ENCODE results near the gene EYA4. TPM values are rescaled to one million over a fixed set of nuclear protein-coding genes. Genes with fewer than 3 reads are reported as not detected.

The EYA4 gene
- total and polyA plus RNA-seq, 2 donors (not counting 1 experiment from before 2014, with no cell fraction given) = 4.6 to 38.0 TPM

DNA sequence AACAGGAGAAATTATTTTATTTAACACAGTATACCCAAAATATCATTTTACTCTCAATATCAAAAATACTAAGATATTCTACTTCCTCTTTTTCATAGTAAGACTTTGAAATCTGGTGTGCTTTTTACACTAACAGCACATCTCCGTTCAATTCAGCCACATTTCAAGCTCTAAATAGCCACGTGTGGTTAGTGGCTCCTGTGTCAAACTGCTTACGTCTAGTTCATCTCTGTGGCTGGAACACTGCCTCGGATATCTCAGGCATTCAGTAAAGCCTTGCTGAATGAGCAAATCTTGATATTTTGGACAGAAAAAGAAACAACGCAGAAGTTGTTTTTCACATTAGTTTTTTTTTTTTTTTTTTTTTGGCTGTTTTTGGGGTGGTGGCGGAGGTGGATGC lies 136.1 kb downstream of the EYA4 start:
- H3K9me3 ChIP-seq (ENCODE audit: control insufficient read depth, insufficient read depth, low read depth, low read length) = no peaks in the 10 kb centered on the region
- no peaks in the 10 kb centered on the region for H4K20me1 ChIP-seq (ENCODE audit: control insufficient read depth, extremely low read depth, insufficient read depth, low read length)
- no peak overlapping the region for H3K4me3 ChIP-seq (replicated peaks in 1 of 4; ENCODE audit: control extremely low read depth in 1 of 4, insufficient read depth in 1 of 4, low read depth in 3 of 4, low read length in 4 of 4)
- no peak for TF ChIP-seq EZH2 (IDR thresholded peaks at IDR 0.05; ENCODE audit: low read length, missing control alignments)
- TF ChIP-seq, protein P1, sequence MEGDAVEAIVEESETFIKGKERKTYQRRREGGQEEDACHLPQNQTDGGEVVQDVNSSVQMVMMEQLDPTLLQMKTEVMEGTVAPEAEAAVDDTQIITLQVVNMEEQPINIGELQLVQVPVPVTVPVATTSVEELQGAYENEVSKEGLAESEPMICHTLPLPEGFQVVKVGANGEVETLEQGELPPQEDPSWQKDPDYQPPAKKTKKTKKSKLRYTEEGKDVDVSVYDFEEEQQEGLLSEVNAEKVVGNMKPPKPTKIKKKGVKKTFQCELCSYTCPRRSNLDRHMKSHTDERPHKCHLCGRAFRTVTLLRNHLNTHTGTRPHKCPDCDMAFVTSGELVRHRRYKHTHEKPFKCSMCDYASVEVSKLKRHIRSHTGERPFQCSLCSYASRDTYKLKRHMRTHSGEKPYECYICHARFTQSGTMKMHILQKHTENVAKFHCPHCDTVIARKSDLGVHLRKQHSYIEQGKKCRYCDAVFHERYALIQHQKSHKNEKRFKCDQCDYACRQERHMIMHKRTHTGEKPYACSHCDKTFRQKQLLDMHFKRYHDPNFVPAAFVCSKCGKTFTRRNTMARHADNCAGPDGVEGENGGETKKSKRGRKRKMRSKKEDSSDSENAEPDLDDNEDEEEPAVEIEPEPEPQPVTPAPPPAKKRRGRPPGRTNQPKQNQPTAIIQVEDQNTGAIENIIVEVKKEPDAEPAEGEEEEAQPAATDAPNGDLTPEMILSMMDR (conservative IDR thresholded peaks at IDR 0.05 in 1 of 2, IDR thresholded peaks at IDR 0.05 in 1 of 2; ENCODE audit: low read depth in 1 of 2, low read length in 2 of 2) = no peak
- H3K9ac ChIP-seq (ENCODE audit: insufficient read depth, low read length) = no peak overlapping the region
- no peaks in the 10 kb centered on the region for H3K27me3 ChIP-seq (ENCODE audit: control insufficient read depth, insufficient read depth, low read length)
- no peaks in the 10 kb centered on the region for H3K4me1 ChIP-seq (ENCODE audit: control insufficient read depth, extremely low read depth, insufficient read depth, low read length)
- H2AFZ ChIP-seq (ENCODE audit: low read length) = no peak overlapping the region
- no peak overlapping the region for H3K4me2 ChIP-seq (ENCODE audit: extremely low read depth, insufficient read depth, low read length)
- H3K79me2 ChIP-seq (ENCODE audit: control insufficient read depth, insufficient read depth, low read length) = no peaks in the 10 kb centered on the region
- no peaks in the 10 kb centered on the region for H3K36me3 ChIP-seq (ENCODE audit: control insufficient read depth, insufficient read depth, low read length)
- no peak for DNase-seq (ENCODE audit: low read depth in 2 of 2)
- no peak overlapping the region for H3K27ac ChIP-seq (ENCODE audit: insufficient read depth, low read length)

DNA sequence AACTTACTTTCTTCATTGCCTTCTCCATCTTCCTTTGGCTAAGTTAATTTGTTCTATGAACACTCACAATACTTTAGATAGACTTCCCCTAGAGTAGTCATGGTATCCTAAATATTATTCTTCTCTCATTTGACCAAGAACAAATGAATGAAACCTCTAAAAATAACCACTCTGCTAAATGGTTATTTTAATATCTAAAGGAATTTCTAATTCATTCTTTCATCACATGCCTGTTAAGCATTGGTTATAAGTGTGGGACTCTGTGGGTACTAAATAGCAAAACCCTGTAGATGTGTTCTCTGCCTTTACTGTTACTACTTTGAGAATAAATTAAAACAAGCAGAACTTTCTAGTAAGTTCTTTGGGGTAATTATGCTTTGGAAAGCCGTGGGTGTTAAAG lies 138.9 kb downstream of the EYA4 start:
- TF ChIP-seq, protein P1 (conservative IDR thresholded peaks at IDR 0.05 in 1 of 2, IDR thresholded peaks at IDR 0.05 in 1 of 2; ENCODE audit: low read depth in 1 of 2, low read length in 2 of 2) = no peak
- no peak for TF ChIP-seq EZH2 (IDR thresholded peaks at IDR 0.05; ENCODE audit: low read length, missing control alignments)
- Histone ChIP-seq H3K9me3 (ENCODE audit: control insufficient read depth, insufficient read depth, low read depth, low read length) (no peaks in the 10 kb centered on the region), H3K79me2 (ENCODE audit: control insufficient read depth, insufficient read depth, low read length) (no peaks in the 10 kb centered on the region), H3K4me2 (ENCODE audit: extremely low read depth, insufficient read depth, low read length) (no peak overlapping the region), H3K27ac (ENCODE audit: insufficient read depth, low read length) (no peak overlapping the region), H2AFZ (ENCODE audit: low read length) (no peak overlapping the region), H4K20me1 (ENCODE audit: control insufficient read depth, extremely low read depth, insufficient read depth, low read length) (no peaks in the 10 kb centered on the region), H3K4me1 (ENCODE audit: control insufficient read depth, extremely low read depth, insufficient read depth, low read length) (no peaks in the 10 kb centered on the region), H3K9ac (ENCODE audit: insufficient read depth, low read length) (no peak overlapping the region), H3K36me3 (ENCODE audit: control insufficient read depth, insufficient read depth, low read length) (no peaks in the 10 kb centered on the region), H3K27me3 (ENCODE audit: control insufficient read depth, insufficient read depth, low read length) (no peaks in the 10 kb centered on the region), H3K4me3 (replicated peaks in 1 of 4; ENCODE audit: control extremely low read depth in 1 of 4, insufficient read depth in 1 of 4, low read depth in 3 of 4, low read length in 4 of 4) (no peak overlapping the region)
- DNase-seq (ENCODE audit: low read depth in 2 of 2) = no peak

DNA sequence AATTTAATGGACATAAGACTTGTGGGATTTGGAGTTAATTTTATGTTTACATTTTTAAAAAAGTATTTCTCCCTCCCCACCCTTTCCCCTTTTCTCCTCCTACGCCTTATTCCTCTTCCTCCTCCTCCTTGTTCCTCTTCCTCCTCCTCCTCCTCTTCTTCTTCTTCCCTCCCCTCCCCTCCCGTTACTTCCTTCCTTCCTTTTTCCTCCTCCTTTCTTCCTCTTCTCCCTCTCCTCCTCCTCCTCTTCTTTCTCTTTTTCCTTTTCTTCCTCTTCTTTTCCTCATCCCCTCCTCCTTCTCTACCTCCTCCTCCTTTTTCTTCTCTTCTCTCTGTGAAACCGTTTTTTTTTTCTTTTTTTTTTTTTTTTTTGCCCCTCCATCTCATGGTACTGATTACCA lies 139.6 kb downstream of the EYA4 start:
- TF ChIP-seq EZH2 (IDR thresholded peaks at IDR 0.05; ENCODE audit: low read length, missing control alignments) = no peak
- TF ChIP-seq, protein P1 (conservative IDR thresholded peaks at IDR 0.05 in 1 of 2, IDR thresholded peaks at IDR 0.05 in 1 of 2; ENCODE audit: low read depth in 1 of 2, low read length in 2 of 2) = no peak
- DNase-seq (ENCODE audit: low read depth in 2 of 2) = no peak
- H2AFZ ChIP-seq (ENCODE audit: low read length) = no peak overlapping the region

More for the DNA sequence above, 139.6 kb downstream of the EYA4 start:
- no peaks in the 10 kb centered on the region for H3K4me1 ChIP-seq (ENCODE audit: control insufficient read depth, extremely low read depth, insufficient read depth, low read length)
- H3K79me2 ChIP-seq (ENCODE audit: control insufficient read depth, insufficient read depth, low read length) = no peaks in the 10 kb centered on the region
- no peaks in the 10 kb centered on the region for H3K27me3 ChIP-seq (ENCODE audit: control insufficient read depth, insufficient read depth, low read length)
- H3K4me2 ChIP-seq (ENCODE audit: extremely low read depth, insufficient read depth, low read length) = no peak overlapping the region
- H3K9ac ChIP-seq (ENCODE audit: insufficient read depth, low read length) = no peak overlapping the region
- no peaks in the 10 kb centered on the region for H4K20me1 ChIP-seq (ENCODE audit: control insufficient read depth, extremely low read depth, insufficient read depth, low read length)
- no peaks in the 10 kb centered on the region for H3K36me3 ChIP-seq (ENCODE audit: control insufficient read depth, insufficient read depth, low read length)
- H3K9me3 ChIP-seq (ENCODE audit: control insufficient read depth, insufficient read depth, low read depth, low read length) = no peaks in the 10 kb centered on the region
- no peak overlapping the region for H3K27ac ChIP-seq (ENCODE audit: insufficient read depth, low read length)
- no peak overlapping the region for H3K4me3 ChIP-seq (replicated peaks in 1 of 4; ENCODE audit: control extremely low read depth in 1 of 4, insufficient read depth in 1 of 4, low read depth in 3 of 4, low read length in 4 of 4)
